PC-9 (cell line): ENCODE data around the gene OTOP2. TPM values are rescaled to one million over a fixed set of nuclear protein-coding genes. Genes with fewer than 3 reads are reported as not detected.

Experiments
- BruUV-seq: library from RNA; stranded (reverse); fragments of 400-500 nt; replicated peaks from 2 replicates; lab custom pipeline; 2021; lab: Mats Ljungman, UMichigan
- CTCF ChIA-PET: fragments of 300-600 bp; sonication (Branson Sonifier 250); formaldehyde crosslinking; loops from one replicate; lab custom pipeline; 2022; ENCODE audit warnings: antibody characterized with exemption; lab: Charles Lee
- POLR2A ChIA-PET: fragments of 300-600 bp; sonication (Branson Sonifier 250); formaldehyde crosslinking; loops from one replicate; lab custom pipeline; 2022; ENCODE audit warnings: antibody characterized with exemption; ENCODE audit not compliant: unreplicated experiment; lab: Charles Lee
- DNase-seq, 2 experiments: peaks; one replicate each; pipeline versions ENCODE4 v3.0.0 to v3.0.0-alpha.2; 2015 to 2022; ENCODE audit warnings: mixed read lengths in 1 of 2
- H2AFZ ChIP-seq: fragments of 200-600 bp; sonication (generic); 2 replicates; pipeline ENCODE4 v1.8.1; 2017; ENCODE audit warnings: antibody characterized with exemption
- H3F3A ChIP-seq: fragments of 200-600 bp; sonication (generic); 2 replicates; pipeline ENCODE4 v1.8.1; 2017; ENCODE audit warnings: antibody characterized with exemption, mild to moderate bottlenecking, low read depth; ENCODE audit not compliant: insufficient read depth
- H3K27ac ChIP-seq: fragments of 200-600 bp; sonication (generic); 2 replicates; pipeline ENCODE4 v1.6.1; 2016; ENCODE audit warnings: mixed run types
- H3K27me3 ChIP-seq: fragments of 200-600 bp; sonication (generic); 2 replicates; pipeline ENCODE4 v1.6.1; 2016; ENCODE audit warnings: low read depth, mixed run types; ENCODE audit not compliant: insufficient read depth
- H3K36me3 ChIP-seq: fragments of 200-600 bp; sonication (generic); 2 replicates; pipeline ENCODE4 v1.6.1; 2016; ENCODE audit warnings: low read depth, mixed run types
- H3K4me1 ChIP-seq: fragments of 200-600 bp; sonication (generic); replicated peaks from 2 replicates; pipeline ENCODE4 v1.6.1; 2016; ENCODE audit warnings: mixed run types; ENCODE audit not compliant: insufficient read depth
- H3K4me2 ChIP-seq: fragments of 200-600 bp; sonication (generic); 2 replicates; pipeline ENCODE4 v1.6.1; 2017; ENCODE audit warnings: mixed run types
- H3K4me3 ChIP-seq: fragments of 200-600 bp; sonication (generic); 2 replicates; pipeline ENCODE4 v1.6.1; 2016; ENCODE audit warnings: mixed run types
- H3K79me2 ChIP-seq: fragments of 200-600 bp; sonication (generic); 2 replicates; pipeline ENCODE4 v1.6.1; 2017; ENCODE audit warnings: low read depth, mixed run types
- H3K9me2 ChIP-seq: fragments of 200-600 bp; sonication (generic); 2 replicates; pipeline ENCODE4 v1.8.1; 2017; ENCODE audit warnings: mild to moderate bottlenecking; ENCODE audit not compliant: insufficient read depth
- H3K9me3 ChIP-seq: fragments of 200-600 bp; sonication (generic); 2 replicates; pipeline ENCODE4 v1.8.1; 2016; ENCODE audit warnings: low read depth; ENCODE audit not compliant: insufficient read depth
- H4K20me1 ChIP-seq: fragments of 200-600 bp; sonication (generic); 2 replicates; pipeline ENCODE4 v1.8.1; 2017; ENCODE audit not compliant: insufficient read depth
- EZH2 ChIP-seq: fragments of 200-600 bp; sonication (generic); IDR thresholded peaks from 2 replicates; pipeline ENCODE4 v1.8.0; 2017; ENCODE audit warnings: antibody characterized with exemption, low read depth
- intact Hi-C: fragments of 100-400 bp; cut with micrococcal nuclease; formaldehyde crosslinking; loops from one replicate; pipeline ENCODE4 v1.10.0; 2022; ENCODE audit not compliant: unreplicated experiment
- total RNA-seq: library from RNA; stranded (reverse); gene quantifications from 2 replicates; pipeline ENCODE4 v1.2.3, GENCODE V29; 2021
- TF ChIP-seq, protein P1 (sequence below): fragments of 200-600 bp; sonication (generic); conservative IDR thresholded peaks from 2 replicates; pipeline ENCODE4 v1.6.1; 2017; ENCODE audit warnings: mixed run types, antibody characterized with exemption, mild to moderate bottlenecking, moderate library complexity

OTOP2 gene
- total RNA-seq, 1 experiment from 2014 or later, result not detected

DNA sequence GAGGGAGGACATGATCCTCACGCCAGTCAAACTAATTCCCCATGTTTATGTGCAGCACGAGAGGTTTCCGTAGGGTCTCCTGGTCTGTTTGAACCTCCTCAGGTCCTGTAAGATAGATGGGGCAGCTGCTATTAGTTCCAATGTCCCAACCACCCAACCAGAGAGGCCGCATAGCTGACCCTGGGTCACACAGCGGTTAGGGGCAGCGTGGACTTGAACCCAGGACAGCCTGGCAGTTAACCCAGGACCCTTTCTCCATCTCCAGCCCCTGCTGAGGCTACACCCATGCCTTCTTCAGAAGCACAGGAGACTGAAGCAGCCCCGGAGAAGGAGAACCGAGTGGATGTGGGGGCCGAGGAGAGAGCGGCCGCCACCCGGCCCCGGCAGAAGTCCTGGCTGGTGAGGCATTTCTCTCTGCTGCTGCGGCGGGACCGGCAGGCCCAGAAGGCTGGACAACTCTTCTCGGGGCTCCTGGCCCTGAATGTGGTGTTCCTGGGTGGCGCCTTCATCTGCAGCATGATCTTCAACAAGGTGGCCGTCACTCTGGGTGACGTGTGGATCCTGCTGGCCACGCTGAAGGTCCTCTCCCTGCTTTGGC, 17.2 kb downstream of the OTOP2 start:
- no peak for DNase-seq
- no peaks in the 10 kb centered on the region for H3K79me2 ChIP-seq
- intact Hi-C loops, result no loop called here
- H3K4me2 ChIP-seq, result no peak overlapping the region
- peaks cover 24% of the 10 kb centered on the region for H3K4me1 ChIP-seq
- no peaks in the 10 kb centered on the region for H3K9me2 ChIP-seq
- ChIA-PET CTCF (no interaction called here), POLR2A (no interaction called here)
- no peaks in the 10 kb centered on the region for H4K20me1 ChIP-seq
- peaks cover 19% of the 10 kb centered on the region; the same call in 1 of the 2 replicates for H3F3A ChIP-seq
- H3K27ac ChIP-seq, result no peak overlapping the region
- no TSS peak for BruUV-seq
- no peaks in the 10 kb centered on the region for H3K9me3 ChIP-seq
- TF ChIP-seq EZH2, result no peak
- TF ChIP-seq, protein P1, sequence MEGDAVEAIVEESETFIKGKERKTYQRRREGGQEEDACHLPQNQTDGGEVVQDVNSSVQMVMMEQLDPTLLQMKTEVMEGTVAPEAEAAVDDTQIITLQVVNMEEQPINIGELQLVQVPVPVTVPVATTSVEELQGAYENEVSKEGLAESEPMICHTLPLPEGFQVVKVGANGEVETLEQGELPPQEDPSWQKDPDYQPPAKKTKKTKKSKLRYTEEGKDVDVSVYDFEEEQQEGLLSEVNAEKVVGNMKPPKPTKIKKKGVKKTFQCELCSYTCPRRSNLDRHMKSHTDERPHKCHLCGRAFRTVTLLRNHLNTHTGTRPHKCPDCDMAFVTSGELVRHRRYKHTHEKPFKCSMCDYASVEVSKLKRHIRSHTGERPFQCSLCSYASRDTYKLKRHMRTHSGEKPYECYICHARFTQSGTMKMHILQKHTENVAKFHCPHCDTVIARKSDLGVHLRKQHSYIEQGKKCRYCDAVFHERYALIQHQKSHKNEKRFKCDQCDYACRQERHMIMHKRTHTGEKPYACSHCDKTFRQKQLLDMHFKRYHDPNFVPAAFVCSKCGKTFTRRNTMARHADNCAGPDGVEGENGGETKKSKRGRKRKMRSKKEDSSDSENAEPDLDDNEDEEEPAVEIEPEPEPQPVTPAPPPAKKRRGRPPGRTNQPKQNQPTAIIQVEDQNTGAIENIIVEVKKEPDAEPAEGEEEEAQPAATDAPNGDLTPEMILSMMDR, result no peak
- peaks cover 21% of the 10 kb centered on the region for H3K27me3 ChIP-seq
- no peaks in the 10 kb centered on the region for H3K36me3 ChIP-seq
- no peak overlapping the region for H3K4me3 ChIP-seq
- H2AFZ ChIP-seq, result no peak overlapping the region

DNA sequence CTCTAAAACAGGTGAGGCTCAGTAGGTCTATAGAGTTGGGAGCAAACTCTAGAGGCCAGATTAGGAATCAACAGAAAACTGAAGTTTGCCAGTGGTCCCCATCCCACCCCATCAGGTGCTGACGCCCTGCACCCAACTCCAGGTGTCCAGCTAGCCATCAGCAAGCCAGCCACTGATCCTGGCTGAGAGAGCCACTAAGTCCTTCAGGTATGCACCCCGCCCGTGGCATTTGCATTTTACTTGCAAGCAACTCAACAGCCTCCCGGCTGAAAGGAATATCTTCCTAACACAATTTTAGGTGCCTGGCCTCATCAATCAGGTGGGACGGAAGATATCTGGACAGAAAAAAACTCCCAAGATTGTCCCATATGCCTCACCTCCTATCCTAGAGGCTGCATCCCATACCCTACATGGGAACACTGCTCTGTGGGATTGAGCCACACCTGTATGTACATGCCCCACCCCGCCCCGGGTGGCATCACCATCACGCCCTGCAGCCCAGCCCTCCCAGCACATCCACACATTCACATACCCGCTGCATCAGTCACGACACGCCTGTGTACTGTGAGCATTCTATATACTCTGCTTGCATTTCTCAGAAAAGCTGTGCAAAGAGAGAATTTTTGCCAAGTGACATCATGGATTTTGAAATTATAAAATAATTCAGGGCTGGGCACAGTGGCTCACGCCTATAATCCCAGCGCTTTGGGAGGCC, 19.9 kb downstream of the OTOP2 start:
- Histone ChIP-seq H3K4me2 (peak overlapping the region; percentile 38), H3K79me2 (no peaks in the 10 kb centered on the region), H3K9me2 (no peaks in the 10 kb centered on the region), H3K9me3 (no peaks in the 10 kb centered on the region), H3K4me1 (peaks cover 24% of the 10 kb centered on the region), H3K4me3 (no peak overlapping the region), H3K27me3 (no peaks in the 10 kb centered on the region), H2AFZ (no peak overlapping the region), H3K36me3 (no peaks in the 10 kb centered on the region), H3F3A (peaks cover 19% of the 10 kb centered on the region; the same call in 1 of the 2 replicates), H3K27ac (peak overlapping the region; percentile 49), H4K20me1 (no peaks in the 10 kb centered on the region)
- TSS peak; percentile 52 for BruUV-seq
- POLR2A ChIA-PET, result no interaction called here
- peak; percentile 77 to 91 for DNase-seq
- TF ChIP-seq EZH2, result no peak
- TF ChIP-seq, protein P1, result no peak
- CTCF ChIA-PET, result interaction anchor here (1.0 kb wide), 1 partner anchor 13 kb away, joined by 4 read pairs; no protein-coding TSS in a partner anchor
- intact Hi-C loops, result no loop called here

DNA sequence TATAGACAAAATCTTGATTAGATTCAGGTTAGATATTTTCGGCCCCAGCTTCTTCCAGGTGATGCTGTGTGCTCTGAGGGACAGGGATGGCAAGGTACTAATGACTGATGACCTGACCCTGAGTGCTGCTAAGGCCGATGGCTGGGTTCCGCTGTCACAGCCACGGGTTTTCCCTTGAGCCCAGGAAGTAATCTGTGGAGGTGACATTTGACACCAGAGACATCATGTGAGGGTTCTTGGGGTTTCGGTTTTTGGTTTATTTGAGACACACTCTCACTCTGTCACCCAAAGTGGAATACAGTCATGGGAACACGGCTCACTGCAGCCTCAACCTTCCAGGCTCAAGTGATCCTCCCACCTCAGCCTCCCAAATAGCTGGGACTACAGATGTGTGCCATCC, 21.5 kb downstream of the OTOP2 start:
- H3K79me2 ChIP-seq, result no peaks in the 10 kb centered on the region
- H3K4me1 ChIP-seq, result peaks cover 29% of the 10 kb centered on the region
- no peak overlapping the region for H3K4me3 ChIP-seq
- no peaks in the 10 kb centered on the region for H3K9me2 ChIP-seq
- ChIA-PET POLR2A (no interaction called here), CTCF (interaction anchor here (0.5 to 0.6 kb wide), 4 partner anchors 14 to 195 kb away, joined by 5 to 11 read pairs (median 6); no protein-coding TSS in a partner anchor)
- peaks cover 19% of the 10 kb centered on the region; the same call in 1 of the 2 replicates for H3F3A ChIP-seq
- no TSS peak for BruUV-seq
- no peak for TF ChIP-seq EZH2
- TF ChIP-seq, protein P1, result no peak
- H3K36me3 ChIP-seq, result no peaks in the 10 kb centered on the region
- H3K27ac ChIP-seq, result no peak overlapping the region
- intact Hi-C loops, result no loop called here
- H4K20me1 ChIP-seq, result no peaks in the 10 kb centered on the region
- H3K9me3 ChIP-seq, result no peaks in the 10 kb centered on the region
- DNase-seq, result no peak
- no peak overlapping the region for H3K4me2 ChIP-seq
- H2AFZ ChIP-seq, result no peak overlapping the region
- no peaks in the 10 kb centered on the region for H3K27me3 ChIP-seq
